Hepatocyte (in vitro differentiated cells): ENCODE data around the gene C11orf91. TPM values are rescaled to one million over a fixed set of nuclear protein-coding genes. Genes with fewer than 3 reads are reported as not detected.

Experiments
- DNase-seq: peaks from one replicate; pipeline ENCODE4 v3.0.0-alpha.2; 2016; ENCODE audit warnings: low spot score
- H2AFZ ChIP-seq: fragments of 200-600 bp; sonication (generic); 2 replicates; pipeline ENCODE4 v1.6.0; 2016; ENCODE audit warnings: antibody characterized with exemption, mild to moderate bottlenecking
- H3K27ac ChIP-seq: fragments of 200-600 bp; sonication (generic); 2 replicates; pipeline ENCODE4 v1.5.1; 2016; ENCODE audit warnings: mild to moderate bottlenecking
- H3K27me3 ChIP-seq: fragments of 200-600 bp; sonication (generic); 2 replicates; pipeline ENCODE4 v1.6.1; 2016
- H3K36me3 ChIP-seq: fragments of 200-600 bp; sonication (generic); replicated peaks from 2 replicates; pipeline ENCODE4 v1.5.1; 2016; ENCODE audit warnings: low read depth; ENCODE audit not compliant: insufficient read depth
- H3K4me1 ChIP-seq: fragments of 200-600 bp; sonication (generic); 2 replicates; pipeline ENCODE4 v1.5.1; 2016; ENCODE audit warnings: mild to moderate bottlenecking, moderate library complexity; ENCODE audit not compliant: insufficient read depth
- H3K4me2 ChIP-seq: fragments of 200-600 bp; sonication (generic); 2 replicates; pipeline ENCODE4 v1.6.0; 2016
- H3K4me3 ChIP-seq: fragments of 200-600 bp; sonication (generic); 2 replicates; pipeline ENCODE4 v1.5.1; 2016; ENCODE audit warnings: mild to moderate bottlenecking
- H3K79me2 ChIP-seq: fragments of 200-600 bp; sonication (generic); 2 replicates; pipeline ENCODE4 v1.6.0; 2017; ENCODE audit warnings: mild to moderate bottlenecking
- H3K9me2 ChIP-seq: fragments of 200-600 bp; sonication (generic); replicated peaks from 2 replicates; pipeline ENCODE4 v1.6.0; 2017; ENCODE audit warnings: mild to moderate bottlenecking; ENCODE audit not compliant: insufficient read depth
- H3K9me3 ChIP-seq: fragments of 200-600 bp; sonication (generic); 2 replicates; pipeline ENCODE4 v1.5.1; 2016; ENCODE audit warnings: low read depth, mild to moderate bottlenecking
- H4K20me1 ChIP-seq: fragments of 200-600 bp; sonication (generic); 2 replicates; pipeline ENCODE4 v1.6.0; 2016; ENCODE audit warnings: mild to moderate bottlenecking; ENCODE audit not compliant: insufficient read depth, poor library complexity, severe bottlenecking
- CTCF ChIP-seq: fragments of 200-600 bp; sonication (generic); IDR thresholded peaks from 2 replicates; pipeline ENCODE4 v1.5.1; 2016; ENCODE audit warnings: antibody characterized with exemption, mild to moderate bottlenecking; ENCODE audit not compliant: poor library complexity
- EZH2 ChIP-seq: fragments of 200-600 bp; sonication (generic); IDR thresholded peaks from 2 replicates; pipeline ENCODE4 v1.6.1; 2016; ENCODE audit warnings: antibody characterized with exemption, mild to moderate bottlenecking, borderline replicate concordance
- EZH2phosphoT487 ChIP-seq: fragments of 200-600 bp; sonication (generic); IDR thresholded peaks from one replicate; pipeline ENCODE4 v1.6.1; 2018; ENCODE audit warnings: antibody characterized with exemption, mild to moderate bottlenecking, low read depth, moderate library complexity; ENCODE audit not compliant: unreplicated experiment, severe bottlenecking
- WGBS: methylation state at CpG from one replicate; pipeline ENCODE4 v1.1.6; 2016; ENCODE audit warnings: low lambda C conversion rate; ENCODE audit errors: missing lambda C conversion rate; 5-methylcytosine and 5-hydroxymethylcytosine counted together
- polyA plus RNA-seq: library from polyadenylated mRNA; unstranded; fragments of >200 nt; fragmentation: Nextera tagmentation; extraction: Ambion mirVana; gene quantifications from 2 replicates; pipeline ENCODE4 v1.2.1, GENCODE V29; 2016
- total RNA-seq: library from RNA; depleted of rRNA; stranded (reverse); fragments of >200 nt; gene quantifications from 2 replicates; pipeline ENCODE4 v1.2.3, GENCODE V29; 2014

The C11orf91 gene
- total and polyA plus RNA-seq, 2 experiments from 2014 or later, result not detected

- no peak overlapping the region for H2AFZ ChIP-seq
- TF ChIP-seq CTCF, result no peak
- TF ChIP-seq EZH2phosphoT487, result no peak
- TF ChIP-seq EZH2, result no peak
- no peak for DNase-seq
- H3K36me3 ChIP-seq, result no peaks in the 10 kb centered on the region
- H3K4me1 ChIP-seq, result no peaks in the 10 kb centered on the region
- H3K27ac ChIP-seq, result no peak overlapping the region
- no peaks in the 10 kb centered on the region for H3K9me3 ChIP-seq
- no peaks in the 10 kb centered on the region for H3K27me3 ChIP-seq
- no peaks in the 10 kb centered on the region for H3K79me2 ChIP-seq
- H3K4me3 ChIP-seq, result no peak overlapping the region
- 88% methylated on average over 6 of the region's 6 CpGs for WGBS
- H3K4me2 ChIP-seq, result no peak overlapping the region
- no peaks in the 10 kb centered on the region for H3K9me2 ChIP-seq
- H4K20me1 ChIP-seq, result no peaks in the 10 kb centered on the region
These were observed 46.0 kb downstream of the C11orf91 start for GRCh38 chr11:33654594-33654993.

- Histone ChIP-seq H3K4me3 (no peak overlapping the region), H3K27ac (no peak overlapping the region), H2AFZ (no peak overlapping the region), H3K36me3 (no peaks in the 10 kb centered on the region), H4K20me1 (no peaks in the 10 kb centered on the region), H3K4me1 (no peaks in the 10 kb centered on the region), H3K79me2 (no peaks in the 10 kb centered on the region), H3K9me2 (no peaks in the 10 kb centered on the region), H3K9me3 (no peaks in the 10 kb centered on the region), H3K27me3 (no peaks in the 10 kb centered on the region), H3K4me2 (no peak overlapping the region)
- WGBS, result 68% methylated on average over 3 of the region's 3 CpGs
- TF ChIP-seq EZH2phosphoT487 (no peak), EZH2 (no peak), CTCF (no peak)
- DNase-seq, result no peak
These were observed 47.7 kb downstream of the C11orf91 start for GRCh38 chr11:33652930-33653329.

GRCh38 chr11:33652431-33652830 lies 48.2 kb downstream of the C11orf91 start:
- no peak overlapping the region for H3K4me3 ChIP-seq
- no peaks in the 10 kb centered on the region for H3K9me3 ChIP-seq
- no peaks in the 10 kb centered on the region for H3K79me2 ChIP-seq
- H3K27me3 ChIP-seq, result no peaks in the 10 kb centered on the region
- no peaks in the 10 kb centered on the region for H3K9me2 ChIP-seq
- TF ChIP-seq EZH2, result no peak
- TF ChIP-seq EZH2phosphoT487, result no peak
- no peak for TF ChIP-seq CTCF
- no peaks in the 10 kb centered on the region for H3K36me3 ChIP-seq
- H4K20me1 ChIP-seq, result no peaks in the 10 kb centered on the region
- no peak overlapping the region for H3K27ac ChIP-seq
- H3K4me1 ChIP-seq, result no peaks in the 10 kb centered on the region
- no peak for DNase-seq
- 71% methylated on average over 1 of the region's 1 CpG for WGBS
- H2AFZ ChIP-seq, result no peak overlapping the region
- no peak overlapping the region for H3K4me2 ChIP-seq

- WGBS, result 83% methylated on average over 6 of the region's 6 CpGs
- no peak for TF ChIP-seq CTCF
- TF ChIP-seq EZH2phosphoT487, result no peak
- TF ChIP-seq EZH2, result no peak
- Histone ChIP-seq H3K9me2 (no peaks in the 10 kb centered on the region), H4K20me1 (no peaks in the 10 kb centered on the region), H3K27ac (no peak overlapping the region), H3K36me3 (no peaks in the 10 kb centered on the region), H3K9me3 (no peaks in the 10 kb centered on the region), H3K4me1 (no peaks in the 10 kb centered on the region), H3K4me3 (no peak overlapping the region), H2AFZ (no peak overlapping the region), H3K27me3 (no peaks in the 10 kb centered on the region), H3K4me2 (no peak overlapping the region), H3K79me2 (no peaks in the 10 kb centered on the region)
- DNase-seq, result no peak
These were observed 48.6 kb downstream of the C11orf91 start for GRCh38 chr11:33651990-33652389.
